MM.1S (cell line): ENCODE results near the gene AKTIP.

Experiments used
- DNase-seq: peaks from one replicate; pipeline ENCODE4 v3.0.0-alpha.2; 2015
- H2AFZ ChIP-seq: fragments of 300-600 bp; sonication (generic); 2 replicates; pipeline ENCODE4 v1.6.0; 2016; ENCODE audit warnings: antibody characterized with exemption, low read length
- H3F3A ChIP-seq: fragments of 300-600 bp; sonication (generic); 2 replicates; pipeline ENCODE4 v1.6.1; 2016; ENCODE audit warnings: mild to moderate bottlenecking, antibody characterized with exemption, low read length, moderate library complexity, mixed read lengths; ENCODE audit not compliant: insufficient read depth
- H3K27ac ChIP-seq: fragments of 300-600 bp; sonication (generic); 2 replicates; pipeline ENCODE4 v1.5.1; 2016; ENCODE audit warnings: mild to moderate bottlenecking, low read length
- H3K27me3 ChIP-seq: fragments of 300-600 bp; sonication (generic); replicated peaks from 2 replicates; pipeline ENCODE4 v1.6.0; 2016; ENCODE audit warnings: low read length; ENCODE audit not compliant: insufficient read depth
- H3K36me3 ChIP-seq: fragments of 300-600 bp; sonication (generic); replicated peaks from 2 replicates; pipeline ENCODE4 v1.6.1; 2016; ENCODE audit warnings: mild to moderate bottlenecking, low read length, mixed read lengths; ENCODE audit not compliant: insufficient read depth
- H3K4me1 ChIP-seq: fragments of 300-600 bp; sonication (generic); 2 replicates; pipeline ENCODE4 v1.6.1; 2016; ENCODE audit warnings: low read length, mixed read lengths
- H3K4me2 ChIP-seq: fragments of 300-600 bp; sonication (generic); 2 replicates; pipeline ENCODE4 v1.6.0; 2016; ENCODE audit warnings: low read depth, low read length
- H3K4me3 ChIP-seq: fragments of 300-600 bp; sonication (generic); 2 replicates; pipeline ENCODE4 v1.5.1; 2016; ENCODE audit warnings: low read length, mixed read lengths
- H3K79me2 ChIP-seq: fragments of 300-600 bp; sonication (generic); 2 replicates; pipeline ENCODE4 v1.6.1; 2016; ENCODE audit warnings: mixed run types, low read length, mixed read lengths
- H3K9ac ChIP-seq: fragments of 300-600 bp; sonication (generic); 2 replicates; pipeline ENCODE4 v1.6.1; 2016; ENCODE audit warnings: low read length, mixed read lengths
- H3K9me2 ChIP-seq: fragments of 300-600 bp; sonication (generic); replicated peaks from 2 replicates; pipeline ENCODE4 v1.6.1; 2016; ENCODE audit warnings: mild to moderate bottlenecking, low read length, mixed read lengths; ENCODE audit not compliant: insufficient read depth
- H3K9me3 ChIP-seq: fragments of 300-600 bp; sonication (generic); replicated peaks from 2 replicates; pipeline ENCODE4 v1.6.1; 2016; ENCODE audit warnings: mild to moderate bottlenecking, low read length, mixed read lengths; ENCODE audit not compliant: insufficient read depth
- H4K20me1 ChIP-seq: fragments of 300-600 bp; sonication (generic); 2 replicates; pipeline ENCODE4 v1.6.1; 2016; ENCODE audit warnings: mild to moderate bottlenecking, low read length, moderate library complexity, mixed read lengths; ENCODE audit not compliant: insufficient read depth
- CTCF ChIP-seq: fragments of 300-600 bp; sonication (generic); IDR thresholded peaks from 2 replicates; pipeline ENCODE4 v1.5.1; 2016; ENCODE audit warnings: antibody characterized with exemption, low read length, mixed read lengths
- EZH2 ChIP-seq: fragments of 300-600 bp; sonication (generic); optimal IDR thresholded peaks from 2 replicates; pipeline ENCODE3; 2017; ENCODE audit warnings: low read depth, mild to moderate bottlenecking, antibody characterized with exemption, low read length, mixed read lengths
- EZH2phosphoT487 ChIP-seq: fragments of 300-600 bp; sonication (generic); IDR thresholded peaks from 2 replicates; pipeline ENCODE4 v1.6.1; 2018; ENCODE audit warnings: antibody characterized with exemption, low read length

AKTIP gene

GRCh38 chr16:53523971-53524548 is 21.1 kb upstream of the AKTIP start:
- Histone ChIP-seq H3F3A (peaks cover 4% of the 10 kb centered on the region), H3K36me3 (no peaks in the 10 kb centered on the region), H3K4me1 (peaks cover 9% of the 10 kb centered on the region), H4K20me1 (no peaks in the 10 kb centered on the region), H3K4me2 (no peak overlapping the region), H3K27me3 (no peaks in the 10 kb centered on the region), H3K9me3 (no peaks in the 10 kb centered on the region), H3K9ac (no peak overlapping the region), H2AFZ (no peak overlapping the region), H3K9me2 (no peaks in the 10 kb centered on the region), H3K4me3 (no peak overlapping the region), H3K27ac (no peak overlapping the region), H3K79me2 (no peaks in the 10 kb centered on the region)
- DNase-seq, result no peak
- TF ChIP-seq EZH2phosphoT487, result no peak
- TF ChIP-seq CTCF, result no peak
- no peak for TF ChIP-seq EZH2

- H3K9ac ChIP-seq, result no peak overlapping the region
- H3K79me2 ChIP-seq, result no peaks in the 10 kb centered on the region
- no peaks in the 10 kb centered on the region for H3K9me3 ChIP-seq
- H3K4me3 ChIP-seq, result no peak overlapping the region
- no peaks in the 10 kb centered on the region for H3K27me3 ChIP-seq
- peaks cover 14% of the 10 kb centered on the region for H3K4me1 ChIP-seq
- H3K4me2 ChIP-seq, result no peak overlapping the region
- no peak overlapping the region for H2AFZ ChIP-seq
- H3F3A ChIP-seq, result peaks cover 10% of the 10 kb centered on the region
- TF ChIP-seq CTCF (no peak), EZH2phosphoT487 (no peak), EZH2 (no peak)
- no peak for DNase-seq
- no peaks in the 10 kb centered on the region for H3K9me2 ChIP-seq
- no peak overlapping the region for H3K27ac ChIP-seq
- H4K20me1 ChIP-seq, result no peaks in the 10 kb centered on the region
- H3K36me3 ChIP-seq, result no peaks in the 10 kb centered on the region
Observed at GRCh38 chr16:53523126-53523804, 20.3 kb upstream of the AKTIP start.

GRCh38 chr16:53519417-53520091 is 16.5 kb upstream of the AKTIP start:
- H3K4me2 ChIP-seq, result peak overlapping the region; percentile 76
- peaks cover 30% of the 10 kb centered on the region for H3K4me1 ChIP-seq
- peak overlapping the region; percentile 96 for H3K27ac ChIP-seq
- H3K27me3 ChIP-seq, result no peaks in the 10 kb centered on the region
- H3K4me3 ChIP-seq, result peak overlapping the region; percentile 39; the same call in 1 of the 2 replicates
- no peaks in the 10 kb centered on the region for H4K20me1 ChIP-seq
- no peaks in the 10 kb centered on the region for H3K9me3 ChIP-seq
- no peaks in the 10 kb centered on the region for H3K36me3 ChIP-seq
- TF ChIP-seq EZH2 (no peak), CTCF (no peak), EZH2phosphoT487 (no peak)
- peak overlapping the region; percentile 48; the same call in 1 of the 2 replicates for H2AFZ ChIP-seq
- H3K79me2 ChIP-seq, result no peaks in the 10 kb centered on the region
- H3K9me2 ChIP-seq, result no peaks in the 10 kb centered on the region
- no peak for DNase-seq
- peak overlapping the region; percentile 59 for H3K9ac ChIP-seq
- H3F3A ChIP-seq, result peaks cover 12% of the 10 kb centered on the region
